ENCODE results near the gene SMYD3. TPM values are rescaled to one million over a fixed set of nuclear protein-coding genes. Genes with fewer than 3 reads are reported as not detected.
"Not testable (repeated sequence)": the region's sequence is repeated elsewhere in the genome, so short reads cannot be mapped to it uniquely, and the experiment has no call there.

The SMYD3 gene
- total and polyA plus RNA-seq, 9 of the 15 experiments (the other 6 are each of a cell fraction or from before 2014, with no cell fraction given): 128 to 440 (median 197) TPM

GRCh38 chr1:245971711-245972085 is 535.4 kb downstream of the SMYD3 start (continued):
- TF ChIP-seq ZFP91 (CRISPR knock-in tag; IDR thresholded peaks at IDR 0.05) (no peak), FOXP1 (CRISPR knock-in tag; IDR thresholded peaks at IDR 0.05) (no peak), XRCC3 (IDR thresholded peaks at IDR 0.05) (no peak)

GRCh38 chr1:245971076-245971710 is 535.9 kb downstream of the SMYD3 start:
- H3K4me1 ChIP-seq (replicated peaks in 1 of 2; ENCODE audit: control insufficient read depth in 2 of 2, insufficient read depth in 2 of 2, low read length in 2 of 2); H3K27me3 ChIP-seq (ENCODE audit: control insufficient read depth in 2 of 2, insufficient read depth in 2 of 2, low read length in 2 of 2); in situ Hi-C loops (cut with MboI); BruUV-seq (replicated peaks); H3K27ac ChIP-seq (ENCODE audit: extremely low read depth, low read depth, low read length); H3K9me3 ChIP-seq (replicated peaks; ENCODE audit: control insufficient read depth, insufficient read depth, low read depth, low read length); H2AFZ ChIP-seq (ENCODE audit: low read depth, low read length); H3K4me3 ChIP-seq; H3K9ac ChIP-seq (ENCODE audit: insufficient read depth in 1 of 2, low read depth in 2 of 2, low read length in 2 of 2); DNase-seq (ENCODE audit: extremely low read depth in 1 of 4, low spot score in 3 of 4); CTCF ChIA-PET (ENCODE audit: low intra/inter-chr PET ratio); ATAC-seq; H3K4me2 ChIP-seq (ENCODE audit: insufficient read depth, low read length); intact Hi-C loops (cut with micrococcal nuclease); FAIRE-seq; H3K9me1 ChIP-seq (ENCODE audit: control insufficient read depth, insufficient read depth, low read length): not testable (repeated sequence)
- peak; percentile 67 for TF ChIP-seq ZNF146 (CRISPR knock-in tag; IDR thresholded peaks at IDR 0.05; ENCODE audit: unreplicated experiment)
- TF ChIP-seq CEBPG (CRISPR knock-in tag; IDR thresholded peaks at IDR 0.05): 0 out of 2 replicates have a peak, but pooled peaks have one; percentile 34
- TF ChIP-seq CEBPG (tag; conservative IDR thresholded peaks at IDR 0.05 in 1 of 2, IDR thresholded peaks at IDR 0.05 in 1 of 2): peak; percentile 26 to 67; a peak in 2 of 4 replicates
- TF ChIP-seq CEBPB (tag; IDR thresholded peaks at IDR 0.05): peak; percentile 80
- peaks cover 53% of the 10 kb centered on the region for H3K36me3 ChIP-seq (ENCODE audit: control insufficient read depth, insufficient read depth, low read length)
- peaks cover 19% of the 10 kb centered on the region for H4K20me1 ChIP-seq (replicated peaks; ENCODE audit: control insufficient read depth, insufficient read depth, low read length)
- POLR2A ChIA-PET: interaction anchor here (0.7 to 2.7 kb wide), 3 partner anchors 12 to 205 kb away, joined by 3 to 13 read pairs (median 3); no protein-coding TSS in a partner anchor
- H3K79me2 ChIP-seq (ENCODE audit: control insufficient read depth, insufficient read depth, low read length): peaks cover 73% of the 10 kb centered on the region
- 86% methylated on average over 10 of the region's 10 CpGs for WGBS (ENCODE audit: insufficient coverage, low coverage, missing lambda C conversion rate)

Data from K562 (cell line).